DMS79 treated with DMSO at 0.1 percent for 48 hours (cell line): ENCODE results near the gene MSL2.
"Not testable (repeated sequence)": the region's sequence is repeated elsewhere in the genome, so short reads cannot be mapped to it uniquely, and the experiment has no call there.

Experiments used
- DNase-seq: peaks from one replicate; lab custom pipeline; 2025; lab: John Stamatoyannopoulos, UW

Gene MSL2

GRCh38 chr3:136196064-136196400 lies at the start of gene MSL2:
Gene MSL2, minus strand, starts transcription at chr3:136196335. Its CDS starts 1,222 bp downstream, at chr3:136195113.
- no peak for DNase-seq

GRCh38 chr3:136245691-136246090 lies 49.6 kb upstream of the MSL2 start:
- no peak for DNase-seq

- DNase-seq, result no peak
These were observed 43.0 kb upstream of the MSL2 start for GRCh38 chr3:136239094-136239493.

- DNase-seq, result no peak
These were observed 42.0 kb upstream of the MSL2 start for GRCh38 chr3:136237961-136238649.

- DNase-seq, result no peak
These were observed 41.0 kb upstream of the MSL2 start for GRCh38 chr3:136237103-136237502.

- no peak for DNase-seq
These were observed 40.0 kb upstream of the MSL2 start for GRCh38 chr3:136236109-136236508.

- no peak for DNase-seq
These were observed 39.4 kb upstream of the MSL2 start for GRCh38 chr3:136235545-136235944.

GRCh38 chr3:136232413-136232812 lies 36.3 kb upstream of the MSL2 start:
- no peak for DNase-seq

- DNase-seq, result not testable (repeated sequence)
These were observed 26.6 kb upstream of the MSL2 start for GRCh38 chr3:136222746-136223145.

GRCh38 chr3:136211547-136211946 lies 15.4 kb upstream of the MSL2 start:
- DNase-seq, result no peak

GRCh38 chr3:136209921-136210320 lies 13.8 kb upstream of the MSL2 start:
- DNase-seq, result no peak

GRCh38 chr3:136207489-136208115 lies 11.5 kb upstream of the MSL2 start:
- no peak for DNase-seq

- not testable (repeated sequence) for DNase-seq
These were observed 3.1 kb upstream of the MSL2 start for GRCh38 chr3:136199219-136199618.

GRCh38 chr3:136198462-136199078 lies 2.4 kb upstream of the MSL2 start:
- DNase-seq, result not testable (repeated sequence)

- peak; percentile 68 for DNase-seq
These were observed 1.1 kb upstream of the MSL2 start for GRCh38 chr3:136197159-136197793.

- peak; percentile 99 for DNase-seq
These were observed 445 bp upstream of the MSL2 start for GRCh38 chr3:136196401-136197158.

- DNase-seq, result peak; percentile 66
These were observed 674 bp downstream of the MSL2 start for GRCh38 chr3:136195258-136196063.

- peak; percentile 34 for DNase-seq
These were observed 1.5 kb downstream of the MSL2 start for GRCh38 chr3:136194409-136195257.

GRCh38 chr3:136193278-136194054 lies 2.7 kb downstream of the MSL2 start:
- DNase-seq, result peak; percentile 21

GRCh38 chr3:136192831-136193230 lies 3.3 kb downstream of the MSL2 start:
- DNase-seq, result no peak
